ENCODE results near the gene WDR47. TPM values are rescaled to one million over a fixed set of nuclear protein-coding genes. Genes with fewer than 3 reads are reported as not detected.

The WDR47 gene
- total RNA-seq, 2 experiments from 2014 or later: 7.2 to 8.4 TPM

DNA sequence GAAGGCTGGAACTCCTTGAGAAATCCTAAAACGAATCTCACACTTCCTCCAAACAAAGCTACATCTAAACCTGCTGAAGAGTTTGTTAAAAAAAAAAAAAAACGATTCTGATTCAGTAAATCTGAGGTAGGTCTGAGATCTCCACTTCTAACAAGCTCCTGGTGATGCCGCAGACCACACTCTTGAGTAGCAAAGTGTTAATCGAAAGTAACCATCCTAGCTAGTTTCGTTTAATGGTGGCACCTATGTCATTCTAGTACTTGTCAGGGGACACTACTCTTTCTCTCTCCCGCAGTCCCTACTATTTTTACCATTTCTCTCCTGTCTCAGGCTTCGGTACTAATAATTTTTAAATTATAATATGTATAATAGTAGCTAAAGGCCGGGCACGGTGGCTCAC, 80.7 kb downstream of the WDR47 start:
- Mint-ChIP-seq H3K36me3 (ENCODE audit: low read depth) (peaks cover 25% of the 10 kb centered on the region), H3K4me1 (ENCODE audit: low read depth) (peaks cover 45% of the 10 kb centered on the region), H3K4me3 (no peak overlapping the region), H3K9me3 (no peaks in the 10 kb centered on the region), H3K27ac (no peak overlapping the region), H3K27me3 (peaks cover 2% of the 10 kb centered on the region)
- ChIA-PET POLR2A (interaction anchor here (1.1 to 2.6 kb wide), 4 partner anchors 42 to 231 kb away, joined by 3 to 19 read pairs (median 4); no protein-coding TSS in a partner anchor), CTCF (interaction anchor here (1.0 kb wide), 1 partner anchor 152 kb away, joined by 3 read pairs; no protein-coding TSS in a partner anchor)
- no peak for ATAC-seq
- intact Hi-C loops (cut with micrococcal nuclease): loop anchor here (10.0 kb wide), 1 partner anchor 154 kb away; the partner anchor contains the start of gene ELAPOR1
- TF ChIP-seq, protein P1, sequence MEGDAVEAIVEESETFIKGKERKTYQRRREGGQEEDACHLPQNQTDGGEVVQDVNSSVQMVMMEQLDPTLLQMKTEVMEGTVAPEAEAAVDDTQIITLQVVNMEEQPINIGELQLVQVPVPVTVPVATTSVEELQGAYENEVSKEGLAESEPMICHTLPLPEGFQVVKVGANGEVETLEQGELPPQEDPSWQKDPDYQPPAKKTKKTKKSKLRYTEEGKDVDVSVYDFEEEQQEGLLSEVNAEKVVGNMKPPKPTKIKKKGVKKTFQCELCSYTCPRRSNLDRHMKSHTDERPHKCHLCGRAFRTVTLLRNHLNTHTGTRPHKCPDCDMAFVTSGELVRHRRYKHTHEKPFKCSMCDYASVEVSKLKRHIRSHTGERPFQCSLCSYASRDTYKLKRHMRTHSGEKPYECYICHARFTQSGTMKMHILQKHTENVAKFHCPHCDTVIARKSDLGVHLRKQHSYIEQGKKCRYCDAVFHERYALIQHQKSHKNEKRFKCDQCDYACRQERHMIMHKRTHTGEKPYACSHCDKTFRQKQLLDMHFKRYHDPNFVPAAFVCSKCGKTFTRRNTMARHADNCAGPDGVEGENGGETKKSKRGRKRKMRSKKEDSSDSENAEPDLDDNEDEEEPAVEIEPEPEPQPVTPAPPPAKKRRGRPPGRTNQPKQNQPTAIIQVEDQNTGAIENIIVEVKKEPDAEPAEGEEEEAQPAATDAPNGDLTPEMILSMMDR (IDR thresholded peaks at IDR 0.05): no peak
- DNase-seq: peak; percentile 55

- Mint-ChIP-seq H3K9me3 (no peaks in the 10 kb centered on the region), H3K27ac (no peak overlapping the region), H3K4me3 (no peak overlapping the region), H3K36me3 (ENCODE audit: low read depth) (peaks cover 30% of the 10 kb centered on the region), H3K4me1 (ENCODE audit: low read depth) (peaks cover 50% of the 10 kb centered on the region), H3K27me3 (peaks cover 2% of the 10 kb centered on the region)
- TF ChIP-seq, protein P1 (IDR thresholded peaks at IDR 0.05): no peak
- intact Hi-C loops (cut with micrococcal nuclease): loop anchor here (10.0 kb wide), 1 partner anchor 154 kb away; the partner anchor contains the start of gene ELAPOR1
- CTCF ChIA-PET: no interaction called here
- no peak for DNase-seq
- ATAC-seq: no peak
- POLR2A ChIA-PET: interaction anchor here (1.2 kb wide), 1 partner anchor 41 kb away, joined by 4 read pairs; no protein-coding TSS in a partner anchor
These were observed 81.2 kb downstream of the WDR47 start for GRCh38 chr1:108960719-108961118.

DNA sequence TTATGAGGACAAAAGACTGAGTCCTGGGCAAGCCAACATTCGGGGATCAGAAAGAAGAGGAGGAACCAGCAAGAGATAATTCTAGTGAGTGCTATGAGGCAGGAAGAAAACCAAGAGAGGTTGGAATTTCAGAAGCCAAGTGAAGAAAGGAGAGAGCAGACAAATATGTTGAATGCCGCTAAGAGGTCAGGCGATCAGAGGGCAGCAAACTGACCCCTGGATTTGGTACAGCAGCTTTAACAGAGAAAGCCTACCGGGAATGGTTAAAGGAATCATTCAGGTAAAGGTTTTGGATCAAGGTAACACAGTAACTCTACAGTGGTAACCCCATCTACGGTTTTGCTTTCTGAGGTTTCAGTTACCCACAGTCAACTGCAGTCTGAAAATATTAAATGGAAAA, 84.0 kb downstream of the WDR47 start:
- Mint-ChIP-seq H3K27ac (no peak overlapping the region), H3K36me3 (ENCODE audit: low read depth) (peaks cover 52% of the 10 kb centered on the region), H3K27me3 (peaks cover 2% of the 10 kb centered on the region), H3K4me1 (ENCODE audit: low read depth) (peaks cover 50% of the 10 kb centered on the region), H3K9me3 (no peaks in the 10 kb centered on the region), H3K4me3 (no peak overlapping the region)
- POLR2A ChIA-PET: no interaction called here
- ATAC-seq: no peak
- TF ChIP-seq, protein P1 (IDR thresholded peaks at IDR 0.05): no peak
- CTCF ChIA-PET: interaction anchor here (1.0 kb wide), 1 partner anchor 142 kb away, joined by 3 read pairs; no protein-coding TSS in a partner anchor
- no peak for DNase-seq
- intact Hi-C loops (cut with micrococcal nuclease): no loop called here

DNA sequence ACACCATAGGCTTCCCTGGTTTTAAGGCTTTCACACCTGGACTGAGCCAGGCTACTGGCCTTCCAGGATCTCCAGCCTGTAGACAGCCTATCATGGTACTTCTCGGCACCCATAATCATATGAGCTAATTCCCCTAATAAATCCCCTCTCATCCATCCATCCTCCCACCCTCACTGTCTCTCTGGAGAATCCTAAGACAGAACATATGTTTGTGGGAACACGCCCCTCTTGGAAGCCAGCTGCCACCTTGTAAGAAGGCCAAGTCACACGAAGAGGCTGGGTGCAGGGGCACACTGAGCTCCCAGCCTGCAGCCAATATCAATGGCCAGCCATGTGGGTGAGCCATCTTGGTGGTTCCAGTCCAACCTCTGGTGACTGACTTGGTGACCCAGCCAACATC, 86.0 kb downstream of the WDR47 start:
- Mint-ChIP-seq H3K4me1 (ENCODE audit: low read depth) (peaks cover 41% of the 10 kb centered on the region), H3K27ac (no peak overlapping the region), H3K36me3 (ENCODE audit: low read depth) (peaks cover 47% of the 10 kb centered on the region), H3K4me3 (no peak overlapping the region), H3K9me3 (no peaks in the 10 kb centered on the region), H3K27me3 (peaks cover 2% of the 10 kb centered on the region)
- ChIA-PET CTCF (interaction anchor here (2.7 kb wide), 1 partner anchor 8 kb away, joined by 8 read pairs; no protein-coding TSS in a partner anchor), POLR2A (no interaction called here)
- ATAC-seq: no peak
- TF ChIP-seq, protein P1 (IDR thresholded peaks at IDR 0.05): no peak
- no peak for DNase-seq
- intact Hi-C loops (cut with micrococcal nuclease): no loop called here

- H3K4me1 Mint-ChIP-seq (ENCODE audit: low read depth): peaks cover 33% of the 10 kb centered on the region
- H3K9me3 Mint-ChIP-seq: no peaks in the 10 kb centered on the region
- TF ChIP-seq, protein P1 (IDR thresholded peaks at IDR 0.05): no peak
- no peak for ATAC-seq
- no peak overlapping the region for H3K4me3 Mint-ChIP-seq
- intact Hi-C loops (cut with micrococcal nuclease): no loop called here
- CTCF ChIA-PET: interaction anchor here (2.7 kb wide), 1 partner anchor 8 kb away, joined by 8 read pairs; no protein-coding TSS in a partner anchor
- no peaks in the 10 kb centered on the region for H3K27me3 Mint-ChIP-seq
- DNase-seq: no peak
- H3K27ac Mint-ChIP-seq: no peak overlapping the region
- POLR2A ChIA-PET: no interaction called here
- H3K36me3 Mint-ChIP-seq (ENCODE audit: low read depth): peaks cover 39% of the 10 kb centered on the region
These were observed 86.8 kb downstream of the WDR47 start for GRCh38 chr1:108955111-108955510.
